IPS-18c (cell line): ENCODE results near the gene TUBB1.
A peak's percentile ranks its signal among the peaks of the same experiment; 100 is the strongest.
"Not testable (repeated sequence)": the region's sequence is repeated elsewhere in the genome, so short reads cannot be mapped to it uniquely, and the experiment has no call there.

Experiments used
- H3K4me3 ChIP-seq: 2 replicates; pipeline ENCODE4 v1.7.0; 2013; ENCODE audit warnings: low read depth, mild to moderate bottlenecking, low read length, moderate library complexity; ENCODE audit not compliant: insufficient read depth
- H3K9me3 ChIP-seq: one replicate; pipeline ENCODE4 v1.6.1; 2013; ENCODE audit warnings: mild to moderate bottlenecking, low read length, moderate library complexity; ENCODE audit not compliant: control insufficient read depth, insufficient read depth

TUBB1 gene

GRCh38 chr20:59027741-59028320 is 8.6 kb downstream of the TUBB1 start:
- no peaks in the 10 kb centered on the region for H3K9me3 ChIP-seq
- H3K4me3 ChIP-seq, result no peak overlapping the region

GRCh38 chr20:59028812-59029211 is 9.6 kb downstream of the TUBB1 start:
- no peaks in the 10 kb centered on the region for H3K9me3 ChIP-seq
- no peak overlapping the region for H3K4me3 ChIP-seq

GRCh38 chr20:59030911-59031563 is 11.8 kb downstream of the TUBB1 start:
- H3K4me3 ChIP-seq, result peak overlapping the region; percentile 96
- no peaks in the 10 kb centered on the region for H3K9me3 ChIP-seq

GRCh38 chr20:59031564-59032022 is 12.4 kb downstream of the TUBB1 start:
- Histone ChIP-seq H3K9me3 (no peaks in the 10 kb centered on the region), H3K4me3 (peak overlapping the region; percentile 96)

GRCh38 chr20:59032023-59032712 is 12.9 kb downstream of the TUBB1 start, which contains the start of gene ATP5F1E:
ATP5F1E (minus strand) TSS chr20:59032335; CDS start chr20:59032251, 84 bp downstream.
- Histone ChIP-seq H3K9me3 (no peaks in the 10 kb centered on the region), H3K4me3 (peak within 1 kb of the TSS; percentile 96)

- Histone ChIP-seq H3K4me3 (peak overlapping the region; percentile 69), H3K9me3 (no peaks in the 10 kb centered on the region)
Observed at GRCh38 chr20:59032713-59033059, 13.5 kb downstream of the TUBB1 start.

GRCh38 chr20:59033093-59033492 is 13.9 kb downstream of the TUBB1 start:
- Histone ChIP-seq H3K4me3 (peak overlapping the region; percentile 69; the same call in 1 of the 2 replicates), H3K9me3 (no peaks in the 10 kb centered on the region)

- H3K9me3 ChIP-seq, result no peaks in the 10 kb centered on the region
- H3K4me3 ChIP-seq, result no peak overlapping the region
Observed at GRCh38 chr20:59033616-59034165, 14.5 kb downstream of the TUBB1 start.

GRCh38 chr20:59035381-59035780 is 16.2 kb downstream of the TUBB1 start:
- H3K4me3 ChIP-seq, result no peak overlapping the region
- H3K9me3 ChIP-seq, result no peaks in the 10 kb centered on the region

GRCh38 chr20:59037386-59037785 is 18.2 kb downstream of the TUBB1 start:
- H3K4me3 ChIP-seq, result no peak overlapping the region
- H3K9me3 ChIP-seq, result no peaks in the 10 kb centered on the region

- Histone ChIP-seq H3K9me3 (no peaks in the 10 kb centered on the region), H3K4me3 (no peak overlapping the region)
Observed at GRCh38 chr20:59039233-59039632, 20.0 kb downstream of the TUBB1 start.

- Histone ChIP-seq H3K9me3 (no peaks in the 10 kb centered on the region), H3K4me3 (no peak overlapping the region)
Observed at GRCh38 chr20:59040667-59041066, 21.4 kb downstream of the TUBB1 start.

- not testable (repeated sequence) for H3K9me3 ChIP-seq
- H3K4me3 ChIP-seq, result peak overlapping the region; percentile 85; the same call in 1 of the 2 replicates
Observed at GRCh38 chr20:59041487-59041886, 22.3 kb downstream of the TUBB1 start.

- peak within 1 kb of the TSS; percentile 85 for H3K4me3 ChIP-seq
- H3K9me3 ChIP-seq, result no peaks in the 10 kb centered on the region
Observed at GRCh38 chr20:59042151-59042795, 23.0 kb downstream of the TUBB1 start, which contains the start of gene PRELID3B. PRELID3B (minus strand) TSS chr20:59042786; CDS start chr20:59042730, 56 bp downstream.

- peak overlapping the region; percentile 85 for H3K4me3 ChIP-seq
- H3K9me3 ChIP-seq, result no peaks in the 10 kb centered on the region
Observed at GRCh38 chr20:59042796-59043631, 23.8 kb downstream of the TUBB1 start.

GRCh38 chr20:59043698-59044097 is 24.5 kb downstream of the TUBB1 start:
- no peaks in the 10 kb centered on the region for H3K9me3 ChIP-seq

GRCh38 chr20:59044295-59044694 is 25.1 kb downstream of the TUBB1 start:
- Histone ChIP-seq H3K9me3 (no peaks in the 10 kb centered on the region), H3K4me3 (no peak overlapping the region)

More at GRCh38 chr20:59043698-59044097, 24.5 kb downstream of the TUBB1 start:
- H3K4me3 ChIP-seq, result no peak overlapping the region
